Endothelial cell of umbilical vein (primary cell): ENCODE measurements around the gene PDCD6IP. TPM values are rescaled to one million over a fixed set of nuclear protein-coding genes. Genes with fewer than 3 reads are reported as not detected.

ENCODE experiments used
- BruUV-seq: library from RNA; stranded (reverse); fragments of 400-500 nt; replicated peaks from 2 replicates; lab custom pipeline; 2021; lab: Mats Ljungman, UMichigan
- CTCF ChIA-PET: fragments of 300-600, 350-600 bp; sonication (Branson Sonifier 250); formaldehyde crosslinking; loops from one replicate; lab custom pipeline; 2021; ENCODE audit warnings: antibody characterized with exemption, inconsistent platforms; lab: Charles Lee
- POLR2A ChIA-PET: fragments of 300-600, 350-600 bp; sonication (Branson Sonifier 250); formaldehyde crosslinking; loops from one replicate; lab custom pipeline; 2021; ENCODE audit warnings: antibody characterized with exemption, inconsistent platforms; lab: Charles Lee
- DNase-seq: peaks from one replicate; pipeline ENCODE4 v3.0.0-alpha.2; 2011; ENCODE audit warnings: low read depth, low spot score
- FAIRE-seq: peaks from 2 replicates; lab custom pipeline; 2011; peaks lifted over from hg19 to GRCh38; lab: Jason Lieb, UNC
- H2AFZ ChIP-seq: 2 replicates; pipeline ENCODE4 v1.6.0; 2012; ENCODE audit warnings: low read depth, low read length, control low read depth, inconsistent platforms
- H3K27ac ChIP-seq: 2 replicates; pipeline ENCODE4 v1.5.1; 2011; ENCODE audit warnings: low read depth, mild to moderate bottlenecking, control low read depth, low read length, moderate library complexity; ENCODE audit not compliant: insufficient read depth
- H3K27me3 ChIP-seq, 2 experiments: 2 replicates each; pipeline versions ENCODE4 v1.6.0 to v1.6.1; 2011; ENCODE audit warnings: low read length in 2 of 2, mixed read lengths in 1 of 2; ENCODE audit not compliant: control insufficient read depth in 2 of 2, insufficient read depth in 2 of 2
- H3K36me3 ChIP-seq, 2 experiments: 2 replicates in 1 of 2; 3 replicates in 1 of 2; pipeline ENCODE4 v1.5.1; 2011; ENCODE audit warnings: low read length in 2 of 2, mild to moderate bottlenecking in 1 of 2, moderate library complexity in 1 of 2; ENCODE audit not compliant: control insufficient read depth in 2 of 2, insufficient read depth in 2 of 2; ENCODE audit errors: extremely low read depth in 1 of 2
- H3K4me1 ChIP-seq: 3 replicates; pipeline ENCODE4 v1.5.1; 2011; ENCODE audit warnings: mild to moderate bottlenecking, low read length; ENCODE audit not compliant: control insufficient read depth, insufficient read depth; ENCODE audit errors: extremely low read depth
- H3K4me2 ChIP-seq: 2 replicates; pipeline ENCODE4 v1.6.1; 2011; ENCODE audit warnings: low read length, control low read depth, mixed read lengths; ENCODE audit not compliant: insufficient read depth
- H3K4me3 ChIP-seq, 3 experiments: fragments of 200-600 bp in 1 of 3; sonication (generic), shearing (Covaris generic) in 1 of 3; replicated peaks in 1 of 3; 2 replicates each; pipeline ENCODE4 v1.5.1; 2011 to 2016; ENCODE audit warnings: control low read depth in 3 of 3, low read length in 3 of 3, mild to moderate bottlenecking in 2 of 3, inconsistent platforms in 1 of 3, low read depth in 1 of 3, moderate library complexity in 1 of 3; ENCODE audit not compliant: insufficient read depth in 1 of 3
- H3K79me2 ChIP-seq: 2 replicates; pipeline ENCODE4 v1.6.0; 2012; ENCODE audit warnings: low read length, inconsistent platforms; ENCODE audit not compliant: control insufficient read depth, insufficient read depth
- H3K9ac ChIP-seq: replicated peaks from 2 replicates; pipeline ENCODE3; 2011; ENCODE audit warnings: low read length, control low read depth; ENCODE audit not compliant: insufficient read depth; ENCODE audit errors: extremely low read depth
- H3K9me1 ChIP-seq: replicated peaks from 3 replicates; pipeline ENCODE4 v1.6.0; 2011; ENCODE audit warnings: mild to moderate bottlenecking, low read length; ENCODE audit not compliant: control insufficient read depth, insufficient read depth; ENCODE audit errors: extremely low read depth
- H3K9me3 ChIP-seq: replicated peaks from 2 replicates; pipeline ENCODE4 v1.5.1; 2012; ENCODE audit warnings: low read length, inconsistent platforms; ENCODE audit not compliant: control insufficient read depth, insufficient read depth
- H4K20me1 ChIP-seq: replicated peaks from 2 replicates; pipeline ENCODE3; 2011; ENCODE audit warnings: mild to moderate bottlenecking, low read length; ENCODE audit not compliant: control insufficient read depth, insufficient read depth; ENCODE audit errors: extremely low read depth
- CTCF ChIP-seq, 2 donors: IDR thresholded peaks; 1 replicate in 1 of 2; 2 replicates in 1 of 2; pipeline ENCODE4 v1.5.1; 2011; ENCODE audit warnings: low read length in 2 of 2, mild to moderate bottlenecking in 2 of 2, moderate library complexity in 2 of 2, control low read depth in 1 of 2, inconsistent platforms in 1 of 2, low read depth in 1 of 2; ENCODE audit not compliant: insufficient read depth in 1 of 2; ENCODE audit errors: extremely low read depth in 1 of 2
- EZH2 ChIP-seq: IDR thresholded peaks from 2 replicates; pipeline ENCODE4 v1.6.1; 2012; ENCODE audit warnings: borderline replicate concordance, low read depth, mild to moderate bottlenecking, moderate library complexity, low read length, inconsistent platforms; ENCODE audit not compliant: severe bottlenecking
- FOS ChIP-seq: IDR thresholded peaks from 2 replicates; pipeline ENCODE4 v1.6.1; 2011; ENCODE audit warnings: mild to moderate bottlenecking, low read length, moderate library complexity, borderline replicate concordance; ENCODE audit not compliant: insufficient read depth
- GATA2 ChIP-seq: IDR thresholded peaks from 2 replicates; pipeline ENCODE4 v1.7.0; 2011; ENCODE audit warnings: low read depth, mild to moderate bottlenecking, moderate library complexity, mixed read lengths, low read length; ENCODE audit not compliant: insufficient read length, insufficient read depth
- JUN ChIP-seq: IDR thresholded peaks from 2 replicates; pipeline ENCODE4 v1.6.1; 2011; ENCODE audit warnings: borderline replicate concordance, low read depth; ENCODE audit not compliant: insufficient read length, insufficient read depth
- MYC ChIP-seq: IDR thresholded peaks from one replicate; pipeline ENCODE4 v1.6.1; 2011; ENCODE audit warnings: mild to moderate bottlenecking, low read depth, low read length
- POLR2A ChIP-seq: IDR thresholded peaks from 2 replicates; pipeline ENCODE4 v1.6.1; 2012; ENCODE audit warnings: low read depth, mild to moderate bottlenecking, control low read depth, low read length
- dilution Hi-C: fragments of 300-500 bp; cut with MboI; formaldehyde crosslinking; loops from one replicate; pipeline ENCODE4 v1.15.0; 2019; ENCODE audit warnings: low sequenced_read_pairs; ENCODE audit not compliant: extremely low pct_ligation_motif_present
- intact Hi-C: fragments of 100-400 bp; cut with micrococcal nuclease; formaldehyde crosslinking; loops from one replicate; pipeline ENCODE4 v1.10.0; 2022
- polyA plus RNA-seq, 4 experiments: library from polyadenylated mRNA; depleted of rRNA in 3 of 4; stranded (reverse) in 3 of 4; unstranded in 1 of 4; fragments of >200 nt; gene quantifications; 2 replicates each; pipeline versions ENCODE4 v1.2.1 to v1.2.3, GENCODE V29; 2011 to 2012; ENCODE audit warnings: missing spikeins in 1 of 4
- total RNA-seq: library from RNA; stranded (reverse); gene quantifications from 2 replicates; pipeline ENCODE4 v1.2.3, GENCODE V29; 2021
- TF ChIP-seq, protein P1 (sequence below): IDR thresholded peaks from 2 replicates; pipeline ENCODE4 v1.6.1; 2011; ENCODE audit not compliant: insufficient read depth, insufficient read length

Gene PDCD6IP
- total and polyA plus RNA-seq, 2 donors (not counting 3 experiments of a cell fraction or from before 2014, with no cell fraction given), result 106 to 265 TPM

DNA sequence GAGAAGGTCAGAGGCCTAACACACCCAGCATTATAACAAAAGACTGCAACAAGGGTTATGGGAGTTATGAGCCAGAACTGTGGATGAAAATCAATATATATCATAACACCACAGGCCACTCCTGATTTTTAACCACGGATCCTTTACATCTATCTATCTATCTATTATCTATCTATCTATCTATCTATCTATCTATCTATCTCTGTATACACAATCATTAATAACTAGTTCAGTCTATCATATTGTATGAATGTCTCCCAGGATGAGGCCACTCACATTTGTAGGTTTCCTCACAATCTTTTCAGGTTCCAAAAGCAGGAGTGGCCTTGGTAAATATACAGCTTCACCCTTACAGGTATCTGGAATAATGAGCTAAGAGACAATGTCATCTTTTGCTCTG, 94.2 kb downstream of the PDCD6IP start:
- Histone ChIP-seq H3K27me3 (peaks cover 0 to 9% of the 10 kb centered on the region in 2 experiments), H2AFZ (no peak overlapping the region), H3K4me2 (no peak overlapping the region), H3K9ac (no peak overlapping the region), H3K4me3 (no peak overlapping the region), H4K20me1 (no peaks in the 10 kb centered on the region), H3K27ac (no peak overlapping the region), H3K36me3 (no peaks in the 10 kb centered on the region), H3K9me3 (no peaks in the 10 kb centered on the region), H3K9me1 (no peaks in the 10 kb centered on the region), H3K79me2 (no peaks in the 10 kb centered on the region), H3K4me1 (no peaks in the 10 kb centered on the region)
- BruUV-seq, result no TSS peak
- FAIRE-seq (no peak), DNase-seq (no peak)
- dilution Hi-C loops (no loop called here), intact Hi-C loops (no loop called here)
- ChIA-PET POLR2A (no interaction called here), CTCF (interaction anchor here (1.6 kb wide), 1 partner anchor 9 kb away, joined by 7 read pairs; no protein-coding TSS in a partner anchor)
- TF ChIP-seq EZH2, result no peak
- no peak for TF ChIP-seq POLR2A
- TF ChIP-seq FOS, result no peak
- TF ChIP-seq MYC, result no peak
- TF ChIP-seq, protein P1, sequence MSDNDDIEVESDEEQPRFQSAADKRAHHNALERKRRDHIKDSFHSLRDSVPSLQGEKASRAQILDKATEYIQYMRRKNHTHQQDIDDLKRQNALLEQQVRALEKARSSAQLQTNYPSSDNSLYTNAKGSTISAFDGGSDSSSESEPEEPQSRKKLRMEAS, result no peak
- no peak for TF ChIP-seq CTCF (IDR thresholded peaks at IDR 0.05; ENCODE audit: extremely low read depth in 1 of 2, insufficient read depth in 1 of 2, low read depth in 1 of 2, low read length in 2 of 2)
- no peak for TF ChIP-seq JUN
- no peak for TF ChIP-seq GATA2
